HepG2 (cell line): ENCODE data around the gene PIM3. TPM values are rescaled to one million over a fixed set of nuclear protein-coding genes. Genes with fewer than 3 reads are reported as not detected.

Experiments
- CAMTA2 ChIP-seq: sonication (generic); formaldehyde crosslinking; IDR thresholded peaks from 2 replicates; pipeline ENCODE4 v1.4.0; 2020; ENCODE audit warnings: mild to moderate bottlenecking, missing genetic modification reagents, borderline replicate concordance
- CEBPZ ChIP-seq: IDR thresholded peaks from 2 replicates; pipeline ENCODE4 v1.6.1; 2012; ENCODE audit warnings: low read length, improper control_type of control experiment
- HDAC1 ChIP-seq: sonication (generic); formaldehyde crosslinking; IDR thresholded peaks from 2 replicates; pipeline ENCODE4 v1.5.1; 2020; ENCODE audit warnings: mild to moderate bottlenecking, missing genetic modification reagents
- KLF6 ChIP-seq: IDR thresholded peaks from 2 replicates; pipeline ENCODE4 v1.8.0; 2016; ENCODE audit warnings: missing biosample characterization, missing genetic modification reagents
- LRRFIP1 ChIP-seq: sonication (generic); formaldehyde crosslinking; conservative IDR thresholded peaks from 2 replicates; pipeline ENCODE4 v1.4.0; 2020; ENCODE audit warnings: missing genetic modification reagents
- MTF2 ChIP-seq: sonication (generic); formaldehyde crosslinking; IDR thresholded peaks from 2 replicates; pipeline ENCODE4 v1.5.0; 2020; ENCODE audit warnings: missing genetic modification reagents, borderline replicate concordance
- PITX1 ChIP-seq: sonication (generic); formaldehyde crosslinking; IDR thresholded peaks from 2 replicates; pipeline ENCODE4 v1.5.1; 2020; ENCODE audit warnings: mild to moderate bottlenecking, missing genetic modification reagents
- SRY ChIP-seq: sonication (generic); formaldehyde crosslinking; IDR thresholded peaks from 2 replicates; pipeline ENCODE4 v1.8.0; 2022; ENCODE audit warnings: mild to moderate bottlenecking, missing genetic modification reagents
- TOE1 ChIP-seq: sonication (generic); formaldehyde crosslinking; IDR thresholded peaks from 2 replicates; pipeline ENCODE4 v1.4.0; 2020; ENCODE audit warnings: mild to moderate bottlenecking, missing genetic modification reagents
- ZBED4 ChIP-seq: sonication (generic); formaldehyde crosslinking; IDR thresholded peaks from 2 replicates; pipeline ENCODE4 v1.4.0; 2020; ENCODE audit warnings: missing genetic modification reagents, borderline replicate concordance
- ZEB1 ChIP-seq: IDR thresholded peaks from 2 replicates; pipeline ENCODE4 v1.6.1; 2012; ENCODE audit warnings: mild to moderate bottlenecking, low read depth, inconsistent platforms; ENCODE audit not compliant: insufficient replicate concordance
- ZNF24 ChIP-seq: fragments of 450-650 bp; IDR thresholded peaks from 2 replicates; pipeline ENCODE4 v1.6.1; 2017; ENCODE audit warnings: antibody characterized with exemption, mild to moderate bottlenecking
- ZNF354B ChIP-seq: sonication (generic); formaldehyde crosslinking; IDR thresholded peaks from 2 replicates; pipeline ENCODE4 v1.8.0; 2022; ENCODE audit warnings: mild to moderate bottlenecking, missing genetic modification reagents
- polyA plus RNA-seq, 8 experiments: library from polyadenylated mRNA; depleted of rRNA in 3 of 8; stranded (reverse) in 7 of 8; unstranded in 1 of 8; fragments of >200 nt; fragmentation: Illumina TruSeq in 4 of 8; extraction: Trizol in 4 of 8; gene quantifications; 2 replicates each; pipeline versions ENCODE4 v1.2.1 to v1.2.3, GENCODE V29; 2011 to 2016; ENCODE audit warnings: low read depth in 4 of 8, missing spikeins in 1 of 8, mixed read lengths in 1 of 8; ENCODE audit not compliant: insufficient read depth in 1 of 8
- total RNA-seq, 5 experiments: library from RNA; depleted of rRNA; stranded (reverse); fragments of >200 nt; fragmentation: Illumina TruSeq; extraction: Trizol; gene quantifications; 2 replicates each; pipeline ENCODE4 v1.2.3, GENCODE V29; 2016; ENCODE audit warnings: low read depth in 1 of 5
- TF ChIP-seq, protein P1 (sequence below), 2 experiments: sonication (generic) in 1 of 2; formaldehyde crosslinking in 1 of 2; IDR thresholded peaks; 2 replicates each; pipeline versions ENCODE4 v1.4.0 to v1.6.1; 2016 to 2020; ENCODE audit warnings: borderline replicate concordance in 1 of 2, low read depth in 1 of 2, mild to moderate bottlenecking in 1 of 2, missing genetic modification reagents in 1 of 2

PIM3 gene
- total and polyA plus RNA-seq, 2 of the 13 experiments (the other 11 are each of a cell fraction or from before 2014, with no cell fraction given): 21.6 to 31.2 TPM

DNA sequence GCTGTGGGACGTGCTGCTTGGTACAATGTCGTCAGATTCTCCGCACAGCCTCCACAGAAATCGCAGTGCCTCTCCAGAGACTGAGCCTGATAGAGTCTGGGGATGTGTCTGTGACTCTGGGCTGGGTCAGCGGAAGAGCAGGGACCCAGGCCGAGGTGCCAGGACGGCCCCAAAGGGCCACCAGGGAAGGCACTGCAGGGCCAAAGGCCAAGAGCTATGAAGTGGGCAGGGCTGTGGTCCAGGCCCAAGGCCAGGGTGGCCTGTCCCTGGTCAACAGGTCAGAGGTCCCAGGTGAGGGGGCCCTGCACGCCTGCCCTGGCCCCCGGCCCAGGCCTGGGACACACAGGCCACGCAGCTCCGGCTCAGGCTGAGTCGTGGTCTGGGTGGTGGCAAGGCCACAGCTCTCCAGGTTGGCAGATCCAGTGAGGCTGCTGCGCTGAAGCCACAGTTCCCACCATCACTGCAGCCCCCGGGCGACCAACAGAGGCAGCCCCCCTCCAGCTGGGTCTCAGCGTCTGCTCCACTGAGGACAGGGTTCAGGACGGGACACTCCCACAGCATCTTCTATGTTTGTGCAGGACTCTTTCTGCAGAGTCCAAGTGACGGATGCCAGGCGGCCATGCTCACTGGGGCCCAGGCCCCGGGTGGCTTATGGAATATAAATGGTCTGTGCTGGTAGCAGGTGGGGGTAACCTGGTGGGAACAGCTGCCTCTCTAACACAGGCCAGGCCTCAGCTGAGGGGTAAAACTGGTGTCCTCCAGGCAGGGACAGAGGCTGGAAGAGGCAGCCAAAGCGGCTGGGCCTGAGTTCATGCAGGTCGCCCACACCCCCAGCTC is 4.8 kb upstream of the PIM3 start (continued):
- TF ChIP-seq ZBED4 (CRISPR knock-in tag) (no peak; the same call in 1 of the 2 replicates), PITX1 (CRISPR knock-in tag) (no peak; the same call in 1 of the 2 replicates), ZNF354B (no peak), CEBPZ (no peak), LRRFIP1 (no peak), ZEB1 (no peak), MTF2 (CRISPR knock-in tag) (no peak), KLF6 (CRISPR knock-in tag) (no peak), CAMTA2 (no peak), ZNF24 (no peak), TOE1 (CRISPR knock-in tag) (no peak), SRY (CRISPR knock-in tag) (no peak), HDAC1 (CRISPR knock-in tag) (no peak)
- TF ChIP-seq, protein P1, sequence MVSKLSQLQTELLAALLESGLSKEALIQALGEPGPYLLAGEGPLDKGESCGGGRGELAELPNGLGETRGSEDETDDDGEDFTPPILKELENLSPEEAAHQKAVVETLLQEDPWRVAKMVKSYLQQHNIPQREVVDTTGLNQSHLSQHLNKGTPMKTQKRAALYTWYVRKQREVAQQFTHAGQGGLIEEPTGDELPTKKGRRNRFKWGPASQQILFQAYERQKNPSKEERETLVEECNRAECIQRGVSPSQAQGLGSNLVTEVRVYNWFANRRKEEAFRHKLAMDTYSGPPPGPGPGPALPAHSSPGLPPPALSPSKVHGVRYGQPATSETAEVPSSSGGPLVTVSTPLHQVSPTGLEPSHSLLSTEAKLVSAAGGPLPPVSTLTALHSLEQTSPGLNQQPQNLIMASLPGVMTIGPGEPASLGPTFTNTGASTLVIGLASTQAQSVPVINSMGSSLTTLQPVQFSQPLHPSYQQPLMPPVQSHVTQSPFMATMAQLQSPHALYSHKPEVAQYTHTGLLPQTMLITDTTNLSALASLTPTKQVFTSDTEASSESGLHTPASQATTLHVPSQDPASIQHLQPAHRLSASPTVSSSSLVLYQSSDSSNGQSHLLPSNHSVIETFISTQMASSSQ (IDR thresholded peaks at IDR 0.05; ENCODE audit: low read depth): no peak
- TF ChIP-seq, protein P1 (CRISPR knock-in tag; IDR thresholded peaks at IDR 0.05; ENCODE audit: borderline replicate concordance): no peak
